NCI-H2227 treated with DMSO at 0.1 percent for 48 hours (cell line): ENCODE results near the gene RASGRF2.

Experiments used
- DNase-seq: peaks from one replicate; lab custom pipeline; 2025; lab: John Stamatoyannopoulos, UW

RASGRF2 gene

DNA sequence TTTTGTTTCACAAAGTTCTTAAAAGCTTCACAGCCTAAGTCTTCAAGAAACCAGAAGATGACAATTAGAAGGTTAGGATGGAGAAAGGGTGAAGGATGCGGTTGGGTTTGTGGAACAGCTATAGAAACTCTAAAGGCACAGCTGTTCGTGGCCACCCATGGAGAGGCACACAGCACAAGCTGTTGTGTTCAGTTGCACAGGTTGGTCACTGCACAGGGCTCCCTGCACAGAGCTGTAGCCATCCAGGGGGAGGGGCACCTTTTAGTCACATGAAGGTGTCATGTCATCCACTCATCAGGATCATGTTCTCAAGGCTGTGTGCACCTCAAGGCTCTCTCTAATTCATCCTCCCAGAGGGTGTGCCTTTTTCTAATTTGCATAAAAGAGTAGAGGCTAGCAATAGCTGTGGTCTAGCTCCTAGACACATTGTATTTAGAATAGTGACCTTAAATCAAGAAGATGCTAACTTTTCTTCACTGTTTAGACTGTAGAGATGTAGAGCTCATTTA, 5.0 kb upstream of the RASGRF2 start:
- no peak for DNase-seq

DNA sequence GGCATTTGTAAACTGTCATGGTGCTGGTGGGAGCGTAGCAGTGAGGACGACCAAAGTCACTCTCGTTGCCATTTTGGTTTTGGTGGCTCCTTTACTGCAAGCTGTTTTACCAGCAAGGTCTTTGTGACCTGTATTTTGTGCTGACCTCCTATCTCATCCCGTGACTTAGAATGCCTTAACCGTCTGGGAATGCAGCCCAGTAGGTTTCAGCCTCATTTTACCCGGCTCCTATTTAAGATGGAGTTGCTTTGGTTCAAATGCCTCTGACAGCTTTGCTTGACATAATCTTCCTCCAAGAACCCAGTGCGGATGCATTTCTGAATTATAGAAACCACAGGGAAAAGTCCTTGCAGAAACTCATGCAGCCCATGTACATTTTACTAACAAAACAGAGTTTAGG, 3.9 kb upstream of the RASGRF2 start:
- DNase-seq = no peak

- no peak for DNase-seq
These were observed 3.0 kb upstream of the RASGRF2 start for GRCh38 chr5:80957031-80957761.

GRCh38 chr5:80958616-80959015, 1.5 kb upstream of the RASGRF2 start:
- DNase-seq = no peak

- no peak for DNase-seq
These were observed 1.0 kb upstream of the RASGRF2 start for GRCh38 chr5:80959138-80959537.

DNA sequence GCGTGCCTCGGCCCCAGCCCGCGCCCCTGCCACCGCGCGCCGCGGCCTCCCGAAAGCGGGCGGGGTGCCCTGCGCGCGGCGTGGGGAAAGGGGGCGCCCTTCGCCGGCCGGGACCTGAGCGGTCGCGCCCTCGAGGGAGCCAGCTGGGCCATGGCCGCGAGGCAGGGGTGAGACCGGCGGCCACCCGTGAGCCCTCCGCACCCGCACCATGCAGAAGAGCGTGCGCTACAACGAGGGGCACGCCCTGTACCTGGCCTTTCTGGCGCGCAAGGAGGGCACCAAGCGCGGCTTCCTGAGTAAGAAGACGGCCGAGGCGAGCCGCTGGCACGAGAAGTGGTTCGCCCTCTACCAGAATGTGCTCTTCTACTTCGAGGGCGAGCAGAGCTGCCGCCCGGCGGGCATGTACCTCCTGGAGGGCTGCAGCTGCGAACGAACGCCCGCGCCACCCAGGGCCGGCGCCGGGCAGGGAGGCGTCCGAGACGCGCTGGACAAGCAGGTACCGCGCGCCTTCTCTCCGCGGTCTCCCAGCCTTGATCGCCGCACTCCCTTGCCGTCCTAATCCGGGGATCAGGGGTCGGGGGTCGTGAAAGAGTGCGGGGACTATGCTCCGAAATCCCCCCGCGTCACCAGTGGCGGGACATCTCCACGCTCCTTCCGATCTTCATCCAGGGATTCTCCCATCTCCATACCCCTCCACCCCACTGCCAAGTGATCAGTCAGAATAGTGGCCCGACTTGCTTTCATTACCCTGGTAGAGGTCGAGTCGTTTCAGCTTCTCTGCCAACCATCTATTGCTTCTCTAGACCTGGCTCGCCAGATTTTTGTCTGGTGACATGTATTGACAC, 590 bp downstream of the RASGRF2 start:
- DNase-seq = no peak

DNA sequence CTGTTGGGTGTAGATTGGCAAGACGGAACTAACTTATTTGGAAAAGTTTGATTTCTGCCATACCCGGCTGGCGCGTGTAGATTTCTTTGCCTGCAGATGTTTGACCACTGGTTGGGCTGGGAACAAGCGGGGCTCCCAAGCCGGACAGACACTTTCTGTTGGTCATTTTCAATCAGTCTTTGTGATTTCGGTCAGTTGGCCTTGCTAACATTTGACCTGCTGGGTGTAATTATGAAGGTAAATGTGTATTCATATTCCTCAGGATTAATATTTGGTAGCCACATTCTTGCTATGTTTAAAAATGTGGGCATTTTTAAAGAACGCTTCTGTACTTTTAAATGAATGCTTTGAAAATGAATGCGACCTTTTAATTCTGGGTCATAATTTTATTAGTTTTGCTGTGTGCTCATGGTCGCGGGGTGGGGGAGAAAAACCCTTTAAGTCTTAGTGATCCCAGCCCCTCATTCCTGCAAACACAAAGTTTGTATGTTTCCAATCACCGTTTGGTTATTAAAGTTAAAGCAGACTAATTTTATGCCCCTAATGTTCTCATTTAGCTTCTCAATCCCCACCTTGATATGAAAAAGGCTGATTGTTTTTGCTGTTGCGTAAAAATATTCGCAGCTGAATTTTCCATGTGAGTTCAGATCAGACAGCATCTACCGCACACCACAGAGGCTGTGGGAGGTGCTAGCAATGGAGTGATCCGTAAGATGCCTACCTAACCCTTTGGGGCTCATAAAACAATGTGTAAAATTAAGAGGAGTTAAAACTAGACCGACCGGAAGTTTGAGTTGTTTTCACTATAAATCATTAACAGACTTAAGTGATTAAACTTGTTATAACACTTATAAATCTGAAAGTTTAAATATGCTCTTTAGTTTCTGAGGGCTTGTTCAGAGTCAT, 1.5 kb downstream of the RASGRF2 start:
- DNase-seq = no peak

- no peak for DNase-seq
These were observed 2.7 kb downstream of the RASGRF2 start for GRCh38 chr5:80962630-80963520.

DNA sequence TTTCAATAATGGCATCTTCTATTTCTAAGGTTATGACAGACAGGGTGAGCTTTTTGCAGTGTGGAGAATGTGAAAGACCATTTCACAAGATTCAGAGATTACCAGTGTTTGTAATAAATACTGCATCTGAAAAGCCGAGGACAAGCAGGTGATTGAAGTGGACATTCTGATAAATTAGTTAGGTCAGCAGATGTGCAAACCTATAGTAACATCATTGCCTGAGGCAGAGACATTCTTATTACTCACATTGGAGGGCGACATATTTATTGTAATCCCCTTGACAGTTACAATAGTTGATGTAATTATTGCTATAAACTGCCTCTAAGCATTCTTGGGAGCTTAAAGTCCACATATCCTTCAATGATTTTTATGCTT, 3.3 kb downstream of the RASGRF2 start:
- no peak for DNase-seq

- DNase-seq = no peak
These were observed 3.9 kb downstream of the RASGRF2 start for GRCh38 chr5:80963966-80964481.

- DNase-seq = no peak
These were observed 4.3 kb downstream of the RASGRF2 start for GRCh38 chr5:80964491-80964890.

GRCh38 chr5:80964919-80965318, 4.8 kb downstream of the RASGRF2 start:
- DNase-seq = no peak

- DNase-seq = no peak
These were observed 7.5 kb downstream of the RASGRF2 start for GRCh38 chr5:80967500-80968181.

- no peak for DNase-seq
These were observed 12.9 kb downstream of the RASGRF2 start for GRCh38 chr5:80973027-80973426.

DNA sequence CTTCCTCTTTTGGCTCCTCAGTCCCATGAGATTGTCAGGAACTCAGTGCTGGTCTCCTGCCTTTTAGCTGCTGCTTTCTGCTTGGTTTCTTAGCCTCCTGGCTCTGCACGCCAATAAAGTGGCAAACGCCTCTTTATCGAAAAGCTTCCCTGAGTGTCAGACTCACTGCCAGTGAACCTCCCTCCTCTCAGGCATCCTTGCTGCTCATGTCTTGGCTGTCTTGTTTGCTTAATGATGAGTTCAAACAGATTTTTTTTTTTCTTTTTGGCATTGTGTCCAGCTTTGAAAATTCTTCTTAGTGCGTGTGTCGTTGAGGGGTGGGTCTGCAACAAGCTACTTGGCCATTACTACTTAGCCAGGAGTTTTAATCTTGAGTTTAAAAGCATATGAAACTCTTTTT, 14.9 kb downstream of the RASGRF2 start:
- no peak for DNase-seq

DNA sequence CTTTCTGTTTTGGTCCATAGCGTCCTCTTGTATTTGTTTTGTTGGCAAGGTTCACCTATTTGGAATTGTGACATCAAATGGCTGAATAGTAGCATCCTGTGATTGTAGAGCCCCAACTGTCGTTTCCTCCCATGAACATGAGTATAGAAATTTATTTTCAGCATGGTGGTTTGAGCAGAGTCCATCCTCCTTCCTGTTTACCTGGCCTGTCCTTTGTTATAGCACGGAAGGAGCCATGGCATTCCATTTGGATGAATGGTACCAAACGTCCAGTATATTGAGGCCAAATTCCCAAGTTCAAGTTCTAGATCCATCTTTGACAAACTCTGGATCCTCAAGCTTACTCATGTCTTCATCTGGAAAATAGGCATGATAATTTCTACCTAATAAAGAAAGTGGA, 16.8 kb downstream of the RASGRF2 start:
- no peak for DNase-seq

DNA sequence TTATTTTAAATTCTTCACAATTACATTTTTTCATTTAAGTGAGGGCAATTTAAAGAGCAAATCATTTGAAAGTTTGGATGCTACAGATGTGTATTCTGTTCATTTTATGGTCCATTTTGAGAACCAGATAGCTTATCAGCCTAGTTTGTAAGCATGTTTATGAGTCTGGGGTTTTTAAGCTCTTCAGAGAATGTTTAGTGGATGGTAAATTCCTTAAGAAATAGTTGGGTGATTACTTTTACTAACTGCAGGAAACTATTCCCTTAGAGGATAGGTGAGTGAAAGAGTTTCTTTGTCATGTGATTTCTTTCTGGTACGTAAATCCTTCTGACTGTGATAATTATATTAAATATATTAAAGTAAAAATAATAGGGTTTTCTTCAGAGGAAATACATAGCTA, 17.6 kb downstream of the RASGRF2 start:
- no peak for DNase-seq

GRCh38 chr5:80978772-80979317, 18.7 kb downstream of the RASGRF2 start:
- no peak for DNase-seq

GRCh38 chr5:80982093-80982492, 21.9 kb downstream of the RASGRF2 start:
- DNase-seq = no peak

- no peak for DNase-seq
These were observed 25.6 kb downstream of the RASGRF2 start for GRCh38 chr5:80985600-80986228.
